ENCODE measurements around the gene UPF2.

DNA sequence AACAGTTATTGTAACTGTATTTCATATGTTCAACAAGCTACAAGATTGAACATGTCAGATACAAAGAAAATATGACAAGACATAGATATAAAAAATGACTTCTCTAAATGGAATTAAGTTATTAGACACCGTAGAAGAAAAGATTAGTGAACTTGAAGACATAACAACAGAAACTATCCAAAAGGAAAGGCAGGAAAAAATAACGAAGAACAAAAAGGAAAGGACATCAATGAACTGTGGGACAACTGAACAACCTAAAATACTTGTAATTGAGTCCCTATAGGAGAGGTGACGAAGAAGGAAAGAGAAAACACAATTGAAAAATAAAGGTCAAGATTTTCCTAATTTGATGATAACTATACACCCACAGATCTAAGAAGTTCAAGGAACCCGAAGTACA lies 32.3 kb downstream of the UPF2 start:
- TF ChIP-seq, protein P1, sequence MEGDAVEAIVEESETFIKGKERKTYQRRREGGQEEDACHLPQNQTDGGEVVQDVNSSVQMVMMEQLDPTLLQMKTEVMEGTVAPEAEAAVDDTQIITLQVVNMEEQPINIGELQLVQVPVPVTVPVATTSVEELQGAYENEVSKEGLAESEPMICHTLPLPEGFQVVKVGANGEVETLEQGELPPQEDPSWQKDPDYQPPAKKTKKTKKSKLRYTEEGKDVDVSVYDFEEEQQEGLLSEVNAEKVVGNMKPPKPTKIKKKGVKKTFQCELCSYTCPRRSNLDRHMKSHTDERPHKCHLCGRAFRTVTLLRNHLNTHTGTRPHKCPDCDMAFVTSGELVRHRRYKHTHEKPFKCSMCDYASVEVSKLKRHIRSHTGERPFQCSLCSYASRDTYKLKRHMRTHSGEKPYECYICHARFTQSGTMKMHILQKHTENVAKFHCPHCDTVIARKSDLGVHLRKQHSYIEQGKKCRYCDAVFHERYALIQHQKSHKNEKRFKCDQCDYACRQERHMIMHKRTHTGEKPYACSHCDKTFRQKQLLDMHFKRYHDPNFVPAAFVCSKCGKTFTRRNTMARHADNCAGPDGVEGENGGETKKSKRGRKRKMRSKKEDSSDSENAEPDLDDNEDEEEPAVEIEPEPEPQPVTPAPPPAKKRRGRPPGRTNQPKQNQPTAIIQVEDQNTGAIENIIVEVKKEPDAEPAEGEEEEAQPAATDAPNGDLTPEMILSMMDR (conservative IDR thresholded peaks at IDR 0.05; ENCODE audit: low read depth, low read length), result no peak
- no peak for TF ChIP-seq EZH2 (IDR thresholded peaks at IDR 0.05; ENCODE audit: borderline replicate concordance, low read depth, low read length, poor library complexity, severe bottlenecking)

Measured in A673 (cell line).